ENCODE data around the gene MEGF6.

GRCh38 chr1:3581296-3582036 lies 29.8 kb downstream of the MEGF6 start:
- TF ChIP-seq CTCF (IDR thresholded peaks at IDR 0.05; ENCODE audit: control extremely low read depth in 1 of 3, insufficient read depth in 1 of 3, low read depth in 1 of 3, low read length in 3 of 3) (no peak), GABPA (IDR thresholded peaks at IDR 0.05; ENCODE audit: borderline replicate concordance, insufficient read depth, low read length) (no peak), EZH2 (IDR thresholded peaks at IDR 0.05; ENCODE audit: low read depth, low read length, severe bottlenecking) (no peak), RXRA (IDR thresholded peaks at IDR 0.05; ENCODE audit: insufficient read depth, low read depth, low read length) (no peak), POLR2AphosphoS5 (IDR thresholded peaks at IDR 0.05; ENCODE audit: low read depth, low read length) (no peak), SRF (IDR thresholded peaks at IDR 0.05; ENCODE audit: low read depth, low read length) (no peak), TAF1 (IDR thresholded peaks at IDR 0.05; ENCODE audit: low read depth, low read length) (no peak), PHF8 (conservative IDR thresholded peaks at IDR 0.05; ENCODE audit: low read depth, low read length) (no peak), JUN (IDR thresholded peaks at IDR 0.05; ENCODE audit: low read depth, low read length) (no peak), RNF2 (IDR thresholded peaks at IDR 0.05; ENCODE audit: borderline replicate concordance, low read depth, low read length, missing control alignments, poor library complexity, severe bottlenecking) (no peak)

Data from H1 (cell line).